Activated CD4-positive, alpha-beta T cell treated with anti-CD3 and anti-CD28 coated beads, Interleukin-2, amount 10 ng/mL, durations not matched to agents 24 days and 14 days (primary cell): Measurements from ENCODE around the gene SERPINB6. TPM values are rescaled to one million over a fixed set of nuclear protein-coding genes. Genes with fewer than 3 reads are reported as not detected.
"Not testable (repeated sequence)": the region's sequence is repeated elsewhere in the genome, so short reads cannot be mapped to it uniquely, and the experiment has no call there.

ENCODE experiments used
- DNase-seq: peaks from one replicate; pipeline ENCODE4 v3.0.0; 2022
- H3K27ac Mint-ChIP-seq: one replicate; pipeline ENCODE4 v1.8.0; 2022; ENCODE audit warnings: mild to moderate bottlenecking, mixed read lengths
- H3K27me3 Mint-ChIP-seq: one replicate; pipeline ENCODE4 v1.8.0; 2022; ENCODE audit warnings: mixed read lengths
- H3K36me3 Mint-ChIP-seq: one replicate; pipeline ENCODE4 v1.8.0; 2022; ENCODE audit warnings: low read depth, mild to moderate bottlenecking, mixed read lengths
- H3K4me1 Mint-ChIP-seq: one replicate; pipeline ENCODE4 v1.8.0; 2021; ENCODE audit warnings: mixed read lengths
- H3K4me3 Mint-ChIP-seq: one replicate; pipeline ENCODE4 v1.8.0; 2022; ENCODE audit warnings: mild to moderate bottlenecking, moderate library complexity, mixed read lengths
- H3K9me3 Mint-ChIP-seq: one replicate; pipeline ENCODE4 v1.8.0; 2021; ENCODE audit warnings: mixed read lengths
- intact Hi-C: fragments of 100-400 bp; cut with micrococcal nuclease; formaldehyde crosslinking; loops from one replicate; pipeline ENCODE4 v1.15.1; 2023
- total RNA-seq: library from RNA; stranded (reverse); gene quantifications from 2 replicates; pipeline ENCODE4 v1.2.3, GENCODE V29; 2022

SERPINB6 gene
- total RNA-seq, 1 donor from 2014 or later: 33.1 TPM

DNA sequence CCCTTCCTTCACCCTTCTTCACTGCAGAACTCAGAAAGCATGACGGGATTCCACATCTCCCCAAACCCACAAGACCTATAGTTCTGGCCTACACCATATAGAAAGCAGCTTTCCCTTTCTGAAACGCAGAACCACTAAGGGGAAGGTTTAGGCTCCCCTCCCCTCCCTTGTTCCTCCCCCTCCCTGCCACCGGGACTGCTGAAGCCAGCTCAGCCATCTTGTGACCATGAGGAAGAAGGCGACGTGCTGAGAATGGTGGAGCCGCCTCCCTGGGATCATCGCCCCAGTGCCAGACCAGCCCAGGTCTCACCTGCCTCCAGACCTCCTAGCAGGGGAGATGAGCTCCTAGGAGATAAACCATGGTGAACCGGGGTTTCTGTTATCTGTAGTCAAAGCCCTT lies 19.6 kb downstream of the SERPINB6 start:
- Mint-ChIP-seq H3K9me3 (no peaks in the 10 kb centered on the region), H3K27me3 (peaks cover 3% of the 10 kb centered on the region), H3K36me3 (peaks cover 19% of the 10 kb centered on the region), H3K27ac (no peak overlapping the region), H3K4me1 (peaks cover 9% of the 10 kb centered on the region), H3K4me3 (no peak overlapping the region)
- intact Hi-C loops: loop anchor here (1.0 kb wide), 2 partner anchors 11 to 38 kb away; no protein-coding TSS in a partner anchor
- DNase-seq: no peak

DNA sequence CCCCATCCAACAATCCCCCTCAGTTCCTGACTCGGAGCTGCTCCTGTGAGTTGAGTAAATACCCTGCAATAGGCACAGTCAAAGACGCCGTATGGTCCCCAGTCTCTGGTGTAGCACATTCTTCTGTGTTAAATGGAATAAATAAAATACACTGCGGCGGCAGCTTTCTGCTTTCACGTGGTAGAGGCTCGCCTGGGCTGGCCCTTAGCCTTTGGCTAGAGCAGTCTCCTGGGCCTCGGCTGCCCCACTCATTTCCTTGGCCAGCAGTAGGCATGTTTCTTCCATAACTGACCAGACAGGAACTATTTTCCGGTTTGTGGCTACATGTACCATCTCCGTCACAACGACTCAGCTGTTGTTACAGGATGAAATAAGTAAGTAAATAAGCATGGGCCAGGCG lies 20.7 kb downstream of the SERPINB6 start:
- DNase-seq: no peak
- H3K36me3 Mint-ChIP-seq: peaks cover 19% of the 10 kb centered on the region
- H3K4me3 Mint-ChIP-seq: no peak overlapping the region
- intact Hi-C loops: no loop called here
- H3K27me3 Mint-ChIP-seq: peaks cover 3% of the 10 kb centered on the region
- H3K4me1 Mint-ChIP-seq: peaks cover 9% of the 10 kb centered on the region
- no peaks in the 10 kb centered on the region for H3K9me3 Mint-ChIP-seq
- H3K27ac Mint-ChIP-seq: no peak overlapping the region

DNA sequence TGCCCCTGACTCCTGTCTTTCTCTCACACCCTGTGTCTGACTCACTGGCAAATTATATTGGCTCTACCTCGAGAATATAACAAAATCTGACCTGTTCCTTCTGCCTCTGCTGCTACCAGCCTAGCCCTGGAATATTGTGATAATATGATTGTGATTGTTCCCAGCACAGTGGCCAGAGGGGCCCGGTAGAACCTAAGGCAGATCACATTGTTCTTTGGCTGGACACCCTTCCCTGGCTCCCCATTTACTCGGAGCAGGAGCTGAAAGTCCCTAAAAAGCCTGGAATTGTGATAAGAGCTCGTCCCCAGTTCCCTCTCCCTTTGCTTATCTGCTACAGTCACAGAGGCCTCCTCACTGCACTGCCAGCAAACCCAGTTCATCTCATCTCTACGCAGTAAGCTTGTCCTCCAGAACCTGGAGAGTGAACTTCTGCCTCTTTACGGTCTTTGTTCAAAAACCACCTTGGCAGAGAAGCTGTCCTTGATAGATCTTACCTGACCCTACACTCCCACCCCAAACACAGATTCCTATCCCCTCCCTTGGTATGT lies 21.8 kb downstream of the SERPINB6 start:
- DNase-seq: no peak
- H3K27ac Mint-ChIP-seq: no peak overlapping the region
- intact Hi-C loops: no loop called here

DNA sequence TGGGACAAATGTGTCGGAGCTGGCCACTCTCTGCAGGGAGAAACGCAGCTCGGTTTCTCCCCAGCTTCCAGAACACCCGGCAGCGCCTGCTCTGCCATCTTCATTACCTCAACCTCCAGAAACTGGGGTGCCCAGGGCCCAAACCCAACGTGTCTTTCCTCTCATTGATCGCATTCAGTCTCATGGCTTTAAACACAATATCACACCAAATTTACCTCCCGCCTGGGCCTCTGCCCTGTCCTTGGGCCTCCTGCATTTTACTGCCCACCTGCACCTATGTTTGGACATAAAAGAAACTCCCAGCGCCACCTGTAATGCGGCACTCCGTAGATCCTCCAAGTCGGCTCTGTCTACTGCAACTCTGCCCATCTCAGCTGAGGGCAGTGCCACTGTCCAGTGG lies 22.2 kb downstream of the SERPINB6 start:
- DNase-seq: no peak
- Mint-ChIP-seq H3K36me3 (peaks cover 21% of the 10 kb centered on the region), H3K9me3 (no peaks in the 10 kb centered on the region), H3K27ac (no peak overlapping the region), H3K4me3 (no peak overlapping the region), H3K4me1 (peaks cover 9% of the 10 kb centered on the region), H3K27me3 (peaks cover 12% of the 10 kb centered on the region)
- intact Hi-C loops: no loop called here

More for the DNA sequence above, 21.8 kb downstream of the SERPINB6 start:
- Mint-ChIP-seq H3K27me3 (peaks cover 9% of the 10 kb centered on the region), H3K36me3 (peaks cover 21% of the 10 kb centered on the region), H3K9me3 (no peaks in the 10 kb centered on the region), H3K4me3 (no peak overlapping the region), H3K4me1 (peaks cover 9% of the 10 kb centered on the region)

DNA sequence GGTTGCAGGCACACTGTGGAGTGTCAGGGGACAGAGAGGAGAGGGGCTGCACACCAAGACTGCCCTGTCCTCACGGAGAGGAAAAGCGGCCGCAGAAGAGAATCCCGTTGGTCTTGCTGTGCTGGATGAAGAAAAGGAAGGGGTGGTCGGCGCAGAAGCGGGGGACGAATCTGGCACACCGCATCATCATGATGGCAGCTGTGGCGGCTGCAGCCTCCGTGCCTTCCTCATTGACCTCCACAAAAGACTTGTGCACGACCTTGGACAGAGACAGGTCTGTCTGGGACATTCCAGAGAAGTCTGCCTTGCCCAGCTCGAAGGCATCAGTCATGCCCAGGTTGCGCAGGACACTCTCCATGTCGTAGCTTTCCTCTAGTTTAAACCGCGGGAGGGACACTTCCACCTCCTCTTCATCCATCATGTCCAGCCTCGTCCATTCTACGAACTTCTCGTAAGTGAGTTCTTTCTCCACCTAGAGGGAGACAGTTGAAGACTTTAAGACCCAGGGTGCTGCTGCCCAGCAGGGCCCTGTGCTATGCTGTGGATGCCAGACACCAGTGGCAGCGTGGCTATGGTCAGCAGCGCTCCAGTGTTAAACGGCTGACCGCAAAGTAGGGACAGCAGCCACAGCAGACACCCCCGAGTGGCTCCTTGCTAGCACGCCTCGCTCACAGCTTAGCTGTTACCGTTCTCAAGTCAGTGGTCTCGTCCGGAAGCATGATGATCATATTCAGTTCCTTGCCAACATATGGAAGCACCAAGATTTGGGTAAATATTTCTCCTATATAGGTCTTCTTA lies 22.9 kb downstream of the SERPINB6 start:
- Mint-ChIP-seq H3K4me1 (peaks cover 9% of the 10 kb centered on the region), H3K4me3 (no peak overlapping the region), H3K27me3 (peaks cover 12% of the 10 kb centered on the region), H3K9me3 (no peaks in the 10 kb centered on the region), H3K36me3 (peaks cover 21% of the 10 kb centered on the region), H3K27ac (no peak overlapping the region)
- intact Hi-C loops: no loop called here
- no peak for DNase-seq

DNA sequence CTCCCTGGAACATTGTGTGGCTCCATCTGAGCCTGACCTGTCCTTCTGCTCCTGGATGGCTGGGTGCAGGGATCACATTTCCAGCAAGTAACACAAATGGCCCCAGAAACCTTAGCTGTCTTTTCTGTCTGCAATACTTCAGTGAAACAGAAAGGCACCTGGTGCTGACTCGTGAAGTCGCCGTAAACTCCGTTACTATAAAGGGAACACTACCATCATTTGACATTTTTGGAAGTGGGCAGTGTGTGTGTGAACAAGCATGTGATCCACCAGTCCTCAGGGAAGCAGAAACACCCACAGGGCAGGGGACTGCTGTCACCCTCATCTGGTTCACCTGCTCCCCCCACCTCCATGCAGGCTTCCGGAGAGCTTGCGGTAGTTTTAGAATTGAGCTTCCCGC lies 23.9 kb downstream of the SERPINB6 start:
- no peak overlapping the region for H3K4me3 Mint-ChIP-seq
- peaks cover 4% of the 10 kb centered on the region for H3K9me3 Mint-ChIP-seq
- peaks cover 17% of the 10 kb centered on the region for H3K4me1 Mint-ChIP-seq
- no peak overlapping the region for H3K27ac Mint-ChIP-seq
- peaks cover 12% of the 10 kb centered on the region for H3K27me3 Mint-ChIP-seq
- DNase-seq: no peak
- H3K36me3 Mint-ChIP-seq: peaks cover 19% of the 10 kb centered on the region
- intact Hi-C loops: no loop called here

DNA sequence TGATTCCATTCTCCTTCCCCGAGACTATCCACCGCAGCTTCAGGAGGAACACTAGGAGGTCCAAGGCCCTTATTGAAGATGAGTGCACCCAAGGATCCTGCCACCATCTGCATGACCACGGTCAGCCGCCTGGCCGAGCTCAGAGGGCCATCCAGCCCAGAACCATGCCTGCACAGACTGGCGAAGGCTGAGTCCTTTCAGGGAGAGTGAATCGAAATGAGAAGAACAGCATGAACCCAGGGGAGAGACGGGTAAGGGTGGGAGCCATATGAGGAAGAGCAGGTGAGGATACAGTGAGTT lies 26.3 kb downstream of the SERPINB6 start:
- H3K27me3 Mint-ChIP-seq: peaks cover 12% of the 10 kb centered on the region
- peaks cover 22% of the 10 kb centered on the region for H3K4me1 Mint-ChIP-seq
- no peak for DNase-seq
- intact Hi-C loops: no loop called here
- no peak overlapping the region for H3K27ac Mint-ChIP-seq
- H3K9me3 Mint-ChIP-seq: peaks cover 6% of the 10 kb centered on the region
- H3K36me3 Mint-ChIP-seq: peaks cover 18% of the 10 kb centered on the region
- no peak overlapping the region for H3K4me3 Mint-ChIP-seq

DNA sequence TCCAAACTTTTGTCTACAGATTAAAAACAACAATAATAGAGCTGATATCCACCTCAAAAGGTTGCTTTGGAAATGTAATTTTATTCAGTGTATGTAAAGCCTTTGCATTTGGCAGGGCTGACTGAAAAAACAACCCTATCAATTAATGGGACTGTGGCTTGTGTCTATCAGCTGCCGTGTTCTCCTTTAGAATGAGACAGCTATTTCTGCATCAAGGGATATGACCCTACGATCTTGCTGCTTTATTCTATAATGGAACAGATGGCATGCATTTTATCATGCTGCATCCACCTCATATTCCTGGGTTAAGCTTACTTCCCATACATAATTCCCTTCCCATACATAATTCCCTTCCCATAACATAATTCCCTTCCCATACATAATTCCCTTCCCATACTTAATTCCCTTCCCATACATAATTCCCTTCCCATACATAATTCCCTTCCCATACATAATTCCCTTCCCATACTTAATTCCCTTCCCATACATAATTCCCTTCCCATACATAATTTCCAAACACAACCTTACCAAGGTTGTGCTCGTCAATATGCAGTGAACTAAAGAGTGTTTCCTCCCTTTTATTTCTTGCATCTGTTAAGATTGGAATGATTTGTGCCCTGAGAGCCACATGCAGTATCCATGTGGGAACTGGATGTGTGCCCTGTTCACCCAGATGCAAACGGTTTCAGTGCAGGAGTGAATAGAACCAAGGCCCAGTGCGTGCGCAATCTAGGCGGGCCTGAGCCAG lies 26.8 kb downstream of the SERPINB6 start:
- peaks cover 8% of the 10 kb centered on the region for H3K9me3 Mint-ChIP-seq
- no peak for DNase-seq
- no peak overlapping the region for H3K27ac Mint-ChIP-seq
- peaks cover 12% of the 10 kb centered on the region for H3K27me3 Mint-ChIP-seq
- intact Hi-C loops: no loop called here
- H3K36me3 Mint-ChIP-seq: peaks cover 20% of the 10 kb centered on the region
- peaks cover 26% of the 10 kb centered on the region for H3K4me1 Mint-ChIP-seq
- H3K4me3 Mint-ChIP-seq: no peak overlapping the region

DNA sequence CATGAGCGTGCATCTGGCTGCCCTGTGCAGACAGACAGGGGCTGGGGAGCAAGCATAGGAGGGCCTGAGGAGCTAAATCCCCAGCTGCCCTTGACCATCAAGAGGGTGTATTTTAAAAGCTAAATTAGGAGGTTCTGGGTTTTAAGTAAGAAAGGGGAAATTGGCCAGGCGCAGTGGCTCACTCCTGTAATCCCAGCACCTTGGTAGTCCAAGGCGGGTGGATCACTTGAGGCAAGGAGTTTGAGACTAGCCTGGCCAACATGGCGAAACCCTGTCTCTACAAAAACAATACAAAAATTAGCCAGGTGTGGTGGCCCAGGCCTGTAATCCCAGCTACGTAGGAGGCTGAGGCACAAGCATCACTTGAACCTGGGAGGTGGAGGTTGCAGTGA lies 27.8 kb downstream of the SERPINB6 start:
- H3K4me1 Mint-ChIP-seq: peaks cover 28% of the 10 kb centered on the region
- peaks cover 11% of the 10 kb centered on the region for H3K9me3 Mint-ChIP-seq
- peaks cover 9% of the 10 kb centered on the region for H3K27me3 Mint-ChIP-seq
- peak overlapping the region; percentile 69 for H3K27ac Mint-ChIP-seq
- H3K4me3 Mint-ChIP-seq: peak overlapping the region; percentile 1
- no peak for DNase-seq
- intact Hi-C loops: no loop called here
- peaks cover 23% of the 10 kb centered on the region for H3K36me3 Mint-ChIP-seq

DNA sequence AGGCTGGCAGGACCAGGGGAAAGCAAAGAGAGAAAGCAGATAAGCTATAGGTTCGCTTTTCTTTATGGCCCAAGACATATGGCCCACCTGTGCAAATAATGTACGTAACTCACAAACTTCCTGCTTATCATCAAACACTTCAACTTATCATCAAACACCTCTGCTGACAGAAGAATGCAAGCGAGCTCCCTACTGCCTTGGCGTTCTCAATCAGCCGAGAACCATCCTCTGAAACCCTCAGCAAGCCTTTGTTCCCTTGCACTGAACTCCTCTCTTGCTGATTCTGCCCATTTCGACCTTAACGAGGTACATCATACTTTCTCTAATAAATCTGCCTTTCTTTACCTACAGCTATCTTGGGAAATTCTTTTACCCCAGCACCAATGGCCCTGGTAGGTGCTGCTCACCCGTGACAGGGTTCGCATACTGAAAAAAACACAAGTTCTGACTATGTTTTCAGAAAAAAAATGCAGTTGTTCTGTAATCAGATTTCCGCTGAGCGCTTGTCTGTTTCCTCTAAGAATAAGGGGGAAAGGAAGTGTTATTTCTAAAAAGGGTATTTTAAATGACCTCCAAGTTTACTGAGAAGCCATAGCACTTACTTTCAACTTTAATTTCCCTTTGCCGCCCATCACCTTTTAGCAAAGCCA lies 28.3 kb downstream of the SERPINB6 start:
- Mint-ChIP-seq H3K36me3 (peaks cover 24% of the 10 kb centered on the region), H3K4me1 (peaks cover 31% of the 10 kb centered on the region), H3K9me3 (peaks cover 14% of the 10 kb centered on the region), H3K27ac (peak overlapping the region; percentile 69), H3K27me3 (peaks cover 9% of the 10 kb centered on the region), H3K4me3 (peak overlapping the region; percentile 28)
- DNase-seq: no peak
- intact Hi-C loops: no loop called here

DNA sequence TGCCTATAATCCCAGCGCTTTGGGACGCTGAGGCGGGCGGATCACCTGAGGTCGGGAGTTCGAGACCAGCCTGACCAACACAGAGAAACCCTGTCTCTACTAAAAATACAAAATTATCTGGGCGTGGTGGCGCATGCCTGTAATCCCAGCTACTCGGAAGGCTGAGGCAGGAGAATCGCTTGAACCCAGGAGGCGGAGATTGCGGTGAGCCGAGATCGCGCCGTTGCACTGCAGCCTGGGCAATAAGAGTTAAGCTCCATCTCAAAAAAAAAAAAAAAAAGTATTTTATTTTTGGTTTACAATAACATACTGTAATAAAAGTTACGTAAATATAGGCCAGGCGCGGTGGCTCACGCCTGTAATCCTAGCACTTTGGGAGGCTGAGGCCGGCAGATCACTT lies 29.3 kb downstream of the SERPINB6 start:
- H3K4me3 Mint-ChIP-seq: peak overlapping the region; percentile 19
- intact Hi-C loops, H3K27me3 Mint-ChIP-seq, H3K27ac Mint-ChIP-seq, DNase-seq: not testable (repeated sequence)
- peaks cover 26% of the 10 kb centered on the region for H3K36me3 Mint-ChIP-seq
- H3K9me3 Mint-ChIP-seq: peaks cover 16% of the 10 kb centered on the region
- H3K4me1 Mint-ChIP-seq: peaks cover 39% of the 10 kb centered on the region

DNA sequence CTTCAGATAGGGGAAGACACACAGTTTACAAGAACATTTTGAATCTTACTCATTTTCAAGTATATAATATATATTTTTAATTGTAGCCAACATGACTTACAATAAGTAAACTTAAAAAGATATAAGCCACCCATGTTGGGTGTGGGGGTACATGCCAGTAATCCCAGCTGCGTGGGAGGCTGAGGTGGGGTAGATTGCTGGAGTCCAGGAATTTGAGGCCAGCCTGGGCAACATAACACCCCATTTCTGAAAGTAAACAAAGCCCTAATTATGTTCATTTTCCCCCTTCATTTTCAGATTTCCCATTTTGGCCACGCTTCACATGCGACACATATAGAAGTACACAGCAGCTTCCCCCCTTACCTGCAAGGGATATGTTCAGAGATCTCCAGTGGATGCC lies 30.5 kb downstream of the SERPINB6 start:
- H3K9me3 Mint-ChIP-seq: peaks cover 26% of the 10 kb centered on the region
- intact Hi-C loops: loop anchor here (1.0 to 2.0 kb wide), 9 partner anchors 11 to 268 kb away; partner anchors contain the start of genes NQO2 and RIPK1
- H3K27me3 Mint-ChIP-seq: peaks cover 9% of the 10 kb centered on the region
- peak overlapping the region; percentile 67 for H3K4me3 Mint-ChIP-seq
- peaks cover 49% of the 10 kb centered on the region for H3K4me1 Mint-ChIP-seq
- peaks cover 36% of the 10 kb centered on the region for H3K36me3 Mint-ChIP-seq
- H3K27ac Mint-ChIP-seq: peak overlapping the region; percentile 97
- no peak for DNase-seq

DNA sequence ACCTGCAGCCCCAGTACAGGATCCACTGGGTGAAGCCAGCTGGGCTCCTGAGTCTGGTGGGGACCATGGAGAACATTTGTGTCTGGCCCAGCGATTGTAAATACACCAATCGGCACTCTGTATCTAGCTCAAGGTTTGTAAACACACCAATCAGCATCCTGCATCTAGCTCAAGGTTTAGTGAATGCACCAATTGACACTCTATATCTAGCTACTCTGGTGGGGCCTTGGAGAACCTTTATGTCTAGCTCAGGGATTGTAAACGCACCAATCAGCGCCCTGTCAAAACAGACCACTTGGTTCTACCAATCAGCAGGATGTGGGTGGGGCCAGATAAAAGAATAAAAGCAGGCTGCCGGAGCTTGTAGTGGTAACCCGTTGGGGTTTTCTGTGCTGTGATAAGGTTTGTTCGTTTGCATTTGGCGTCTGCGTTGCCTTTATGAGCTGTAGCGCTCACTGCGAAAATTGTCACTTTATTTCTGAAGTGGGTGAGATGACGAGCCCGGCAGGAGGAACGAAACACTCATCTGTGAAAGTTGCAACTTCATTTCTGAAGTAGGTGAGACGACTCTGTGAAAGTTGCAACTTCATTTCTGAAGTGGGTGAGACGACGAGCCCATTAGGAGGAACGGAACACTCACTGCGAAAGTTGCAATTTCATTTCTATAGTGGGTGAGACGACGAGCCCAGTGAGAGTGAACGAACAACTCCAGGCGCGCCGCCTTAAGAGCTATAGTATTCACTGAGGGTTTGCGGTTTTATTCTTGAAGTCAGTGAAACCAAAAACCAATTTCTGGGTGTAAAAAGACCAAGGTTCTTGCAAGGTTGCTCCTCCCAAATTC lies 31.1 kb downstream of the SERPINB6 start:
- intact Hi-C loops: loop anchor here (1.0 to 2.0 kb wide), 9 partner anchors 12 to 269 kb away; partner anchors contain the start of genes NQO2 and RIPK1
- DNase-seq: peak; percentile 92
- peaks cover 9% of the 10 kb centered on the region for H3K27me3 Mint-ChIP-seq
- H3K36me3 Mint-ChIP-seq: peaks cover 36% of the 10 kb centered on the region
- H3K4me1 Mint-ChIP-seq: peaks cover 51% of the 10 kb centered on the region
- peak overlapping the region; percentile 97 for H3K27ac Mint-ChIP-seq
- H3K4me3 Mint-ChIP-seq: peak overlapping the region; percentile 67
- H3K9me3 Mint-ChIP-seq: peaks cover 26% of the 10 kb centered on the region
